Stimulated activated CD8-positive, alpha-beta memory T cell treated with anti-CD3 and anti-CD28 coated beads, Interleukin-7, amount 100 ng/mL, for 24 hours (primary cell): ENCODE results near the gene SGSM2.

Experiments used
- DNase-seq: peaks from one replicate; pipeline ENCODE4 v3.0.0-alpha.2; 2020; ENCODE audit warnings: low read depth

Gene SGSM2

DNA sequence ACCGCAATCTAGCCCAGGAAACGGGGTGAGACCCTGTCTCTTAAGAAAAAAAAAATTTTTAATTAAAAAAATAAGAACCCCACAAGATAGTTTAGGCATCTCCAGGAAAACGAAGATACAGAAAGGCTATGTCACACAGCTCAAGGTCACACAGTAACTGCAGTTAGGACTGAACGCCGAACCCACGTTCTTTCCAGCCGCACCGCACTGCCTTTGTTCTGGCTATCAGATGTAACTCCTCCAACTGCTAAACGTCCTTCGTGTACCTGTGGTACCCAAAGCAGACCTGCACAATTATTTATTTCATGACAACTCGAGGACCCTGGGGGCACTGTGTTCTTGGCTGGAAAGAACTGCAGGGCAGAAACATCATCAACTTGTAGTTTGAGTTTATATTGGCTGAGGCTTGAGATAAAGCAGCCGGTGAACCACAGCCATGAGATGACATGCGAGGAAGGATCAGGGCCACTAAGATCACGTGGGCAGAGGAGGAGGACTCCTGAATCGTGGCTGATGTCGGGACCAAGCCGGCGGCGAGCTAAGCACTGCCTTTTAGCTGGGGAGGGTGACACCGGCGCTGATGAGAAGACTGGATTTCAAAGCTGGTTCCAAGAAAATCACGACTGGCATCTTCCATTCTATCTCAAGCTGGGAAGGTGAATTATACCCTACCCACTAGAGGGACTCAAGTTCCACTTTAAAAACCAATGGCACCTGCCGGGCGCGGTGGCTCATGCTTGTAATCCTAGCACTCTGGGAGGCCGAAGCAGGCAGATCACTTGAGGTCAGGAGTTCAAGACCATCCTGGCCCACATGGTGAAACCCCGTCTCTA lies 84.2 kb downstream of the SGSM2 start:
- no peak for DNase-seq

DNA sequence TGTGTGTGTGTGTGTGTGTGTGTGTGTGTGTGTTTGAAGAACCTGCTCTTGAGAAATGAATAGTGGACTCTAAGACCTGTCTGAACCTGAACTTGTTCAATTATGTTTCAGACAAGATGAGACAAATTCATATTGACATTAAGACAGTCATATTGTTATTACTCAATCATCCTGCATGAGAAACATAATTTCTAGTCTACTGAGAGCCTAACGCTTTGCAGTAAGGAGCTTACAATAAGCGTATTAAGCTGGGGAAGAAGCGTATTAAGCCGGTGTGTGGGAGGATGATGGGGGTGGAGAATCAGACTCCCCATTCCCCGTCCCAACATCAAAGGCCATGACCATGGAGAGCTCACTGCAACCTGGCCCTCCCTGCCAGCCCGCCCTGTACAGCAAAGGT lies 86.0 kb downstream of the SGSM2 start:
- DNase-seq, result no peak

DNA sequence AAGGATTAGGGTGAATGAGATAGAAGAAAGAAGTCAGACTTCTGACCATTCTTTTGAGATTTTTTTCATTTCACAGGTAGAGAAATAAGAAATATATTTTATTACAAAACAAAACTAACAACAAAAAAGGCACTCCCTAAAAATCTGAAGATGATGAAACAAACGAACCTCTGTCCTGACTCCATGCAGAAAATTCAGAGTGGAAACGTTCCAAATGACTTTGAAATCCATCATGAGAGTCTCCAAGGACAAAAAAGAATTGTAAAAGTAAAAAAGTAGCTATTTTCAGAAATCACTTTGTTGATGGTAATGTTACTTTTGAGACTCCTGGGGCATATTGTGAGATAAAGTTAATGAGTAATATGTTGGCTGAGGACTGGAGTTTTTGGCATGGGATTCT lies 89.9 kb downstream of the SGSM2 start:
- no peak for DNase-seq

DNA sequence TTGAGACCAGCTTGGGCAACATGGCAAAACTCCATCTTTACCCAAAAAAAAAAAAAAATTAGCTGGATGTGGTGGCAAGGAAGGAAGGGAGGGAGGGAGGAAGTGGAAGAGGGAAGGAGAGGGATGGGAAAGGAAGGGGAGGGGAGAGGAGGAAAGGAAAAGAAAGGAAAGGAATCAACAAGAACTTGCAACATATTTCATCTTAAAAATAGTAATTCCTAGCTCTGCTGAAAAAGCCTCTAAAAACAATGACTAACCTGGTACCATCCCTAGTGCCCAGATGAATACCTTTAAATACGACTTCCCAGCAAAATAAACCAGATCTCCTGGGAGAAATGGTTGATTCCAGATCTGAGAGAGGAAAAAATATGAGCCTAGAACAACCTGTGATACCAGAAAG lies 90.6 kb downstream of the SGSM2 start:
- DNase-seq, result no peak
